IPS-NIHi7 (cell line): Measurements from ENCODE around the gene POU3F2.

Source experiments
- DNase-seq: peaks from one replicate; pipeline ENCODE4 v3.0.0; 2012; ENCODE audit warnings: mixed read lengths; ENCODE audit errors: extremely low spot score

Gene POU3F2

DNA sequence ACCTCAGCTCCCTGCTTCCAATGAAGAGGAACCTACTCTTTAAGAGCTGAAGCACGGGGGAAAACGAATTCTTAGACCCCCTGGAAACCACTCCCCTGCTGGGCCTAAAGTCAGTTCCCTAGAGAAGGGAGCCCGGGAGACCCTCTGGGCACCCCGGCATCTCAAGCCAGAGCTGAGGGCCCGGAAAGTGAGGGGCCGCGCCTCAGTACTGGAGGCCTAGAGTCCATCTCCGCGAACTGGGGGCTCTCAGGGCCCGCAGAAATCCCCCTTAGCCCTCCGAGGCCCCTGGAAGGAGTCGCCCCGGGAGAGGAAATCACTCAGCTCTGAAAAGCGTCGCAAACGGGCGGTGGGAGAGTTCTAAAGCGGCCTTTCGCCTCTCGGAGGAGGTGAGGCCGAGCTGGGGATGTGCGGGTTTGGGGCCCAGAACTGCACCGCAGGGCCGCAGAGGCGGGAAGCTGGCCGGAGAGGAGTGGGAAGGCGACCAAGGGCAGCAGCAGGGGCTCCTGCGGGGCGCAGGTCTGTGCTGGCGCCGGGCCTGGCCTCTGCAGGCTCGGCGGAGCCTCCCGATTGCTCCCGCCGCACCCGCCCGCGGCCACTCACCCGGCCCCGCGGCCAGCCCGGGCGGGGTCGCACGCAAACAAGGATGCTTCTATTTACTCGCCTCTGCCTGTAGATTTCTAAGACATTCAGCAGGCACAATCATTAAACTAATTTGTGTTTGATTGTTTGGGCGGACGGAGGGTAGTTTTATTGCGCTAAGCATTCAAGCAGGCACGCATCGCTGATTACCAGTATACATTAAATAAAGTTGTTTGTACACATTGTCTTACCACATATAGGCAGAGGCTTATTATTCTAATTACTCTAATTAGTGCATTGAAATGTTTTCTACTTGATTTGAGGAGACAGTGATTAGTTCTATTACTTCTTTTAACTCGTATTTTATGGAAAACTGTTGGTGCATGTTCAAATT is 9.2 kb downstream of the POU3F2 start:
- DNase-seq = no peak

GRCh38 chr6:98844244-98845210 is 10.2 kb downstream of the POU3F2 start:
- DNase-seq = no peak

- DNase-seq = peak; percentile 82
Observed at GRCh38 chr6:98845211-98846020, 11.0 kb downstream of the POU3F2 start.

- no peak for DNase-seq
Observed at GRCh38 chr6:98846021-98846380, 11.6 kb downstream of the POU3F2 start.

DNA sequence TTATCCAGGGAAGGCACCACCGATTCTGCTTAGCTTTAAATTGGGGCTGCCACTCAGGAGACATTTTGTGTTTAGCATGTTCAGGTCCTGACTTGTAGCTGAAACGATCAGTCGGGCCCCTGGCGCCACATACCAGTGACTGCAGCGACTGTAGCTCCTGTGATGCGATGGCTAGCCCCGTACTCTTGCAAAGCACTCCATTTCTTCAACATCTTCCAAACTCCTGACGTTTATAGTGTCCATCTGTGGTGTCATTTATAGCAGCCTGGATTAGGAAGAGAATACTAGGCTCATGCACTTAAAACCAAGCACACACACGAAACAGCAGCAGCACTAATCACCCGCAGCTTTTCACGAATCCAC is 13.0 kb downstream of the POU3F2 start:
- DNase-seq = no peak

DNA sequence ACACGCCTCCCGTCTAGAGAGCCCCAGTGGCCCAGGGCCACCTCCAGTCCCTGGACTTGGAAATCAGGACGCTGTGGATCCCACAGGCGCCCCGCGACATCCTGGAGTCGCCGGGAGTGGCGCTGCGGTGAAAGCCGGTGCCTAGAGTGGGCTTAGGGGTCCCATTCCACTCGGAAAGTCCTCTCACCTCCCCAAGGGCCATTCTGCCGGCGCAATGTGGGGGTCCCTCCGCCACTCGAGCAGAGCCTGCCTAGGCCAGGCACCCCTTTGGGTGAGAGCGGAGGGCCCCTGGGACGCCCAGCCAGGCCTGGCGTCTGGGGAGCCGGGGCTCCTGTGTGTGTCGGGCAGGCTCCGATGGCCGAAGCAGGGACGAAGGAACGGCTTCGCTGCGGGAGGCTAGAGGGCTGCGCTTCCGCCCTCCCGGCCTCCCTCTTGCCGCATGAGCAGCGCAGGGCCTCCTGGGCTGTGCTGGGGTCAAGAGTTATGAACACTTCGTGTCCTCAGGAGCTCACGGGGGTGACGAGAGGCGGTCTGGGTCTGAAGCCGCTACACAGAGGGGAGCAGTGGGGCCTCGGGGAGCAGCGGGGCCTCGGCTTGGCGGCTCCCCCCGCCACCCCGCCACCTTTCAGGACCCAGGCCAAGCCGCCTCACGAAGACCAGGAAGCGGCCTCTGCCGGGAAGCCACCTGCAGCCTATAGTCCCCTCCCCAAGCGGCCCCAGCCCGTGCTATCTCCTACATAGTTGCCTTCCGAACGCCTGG is 13.6 kb downstream of the POU3F2 start:
- DNase-seq = no peak

- DNase-seq = no peak
Observed at GRCh38 chr6:98848539-98849242, 14.3 kb downstream of the POU3F2 start.

DNA sequence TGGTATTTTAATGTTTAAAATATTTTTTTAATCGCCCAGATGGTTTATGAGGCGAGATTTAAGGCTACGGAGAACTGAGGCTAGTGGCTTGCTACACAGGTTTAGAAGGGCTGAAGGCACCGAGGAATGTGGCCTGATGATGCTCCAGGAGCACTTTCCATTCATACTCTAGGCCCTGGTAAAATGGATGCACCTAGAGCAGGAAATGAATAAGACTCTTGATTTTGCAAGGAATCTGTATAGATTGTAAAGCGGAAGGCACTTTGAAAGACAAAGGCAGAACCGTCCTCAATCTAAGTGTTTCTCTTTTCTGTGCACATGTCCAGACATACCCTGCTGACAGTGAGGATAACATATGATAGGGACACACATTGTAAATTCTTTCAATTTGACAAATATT is 30.1 kb downstream of the POU3F2 start:
- DNase-seq = no peak

- DNase-seq = no peak
Observed at GRCh38 chr6:98871057-98871456, 36.7 kb downstream of the POU3F2 start.

DNA sequence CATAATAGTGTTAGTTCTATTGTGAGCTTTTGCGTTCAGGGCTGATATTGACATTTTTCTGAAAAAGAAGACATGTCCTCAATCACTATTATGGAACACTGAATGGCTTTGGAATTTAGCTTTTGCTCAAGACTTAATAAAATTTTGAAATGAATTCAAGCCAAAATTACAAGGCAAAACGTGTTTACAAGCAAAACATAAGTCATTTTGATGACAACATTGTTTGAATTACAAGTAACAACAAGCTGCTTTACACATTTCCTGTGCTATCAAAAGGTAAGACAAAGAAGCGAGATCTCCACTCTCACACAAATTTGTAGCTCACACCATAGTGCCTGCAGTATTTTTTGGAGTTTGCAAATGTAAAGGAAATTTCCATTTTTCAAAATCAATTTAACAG is 37.4 kb downstream of the POU3F2 start:
- DNase-seq = no peak

- DNase-seq = no peak
Observed at GRCh38 chr6:98875375-98875774, 41.0 kb downstream of the POU3F2 start.

DNA sequence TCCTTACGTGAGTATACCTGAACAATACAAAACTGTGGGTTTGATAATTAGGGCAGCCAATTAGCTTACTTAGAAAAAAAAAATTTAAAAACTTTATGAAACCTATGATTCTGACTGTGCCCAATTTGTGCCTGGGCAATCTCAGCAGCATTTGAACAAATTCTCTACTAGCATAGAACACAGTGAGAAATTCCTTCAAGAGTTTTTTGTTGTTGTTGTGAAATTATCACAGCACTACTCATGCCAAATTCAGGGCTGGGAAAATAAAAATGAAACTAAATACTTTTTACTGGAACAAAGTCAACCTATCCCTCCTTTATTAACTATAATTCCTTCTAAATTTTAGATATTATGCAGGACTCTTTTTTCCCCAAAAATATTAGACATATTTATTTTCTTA is 42.9 kb downstream of the POU3F2 start:
- no peak for DNase-seq

- DNase-seq = no peak
Observed at GRCh38 chr6:98880486-98880885, 46.1 kb downstream of the POU3F2 start.

DNA sequence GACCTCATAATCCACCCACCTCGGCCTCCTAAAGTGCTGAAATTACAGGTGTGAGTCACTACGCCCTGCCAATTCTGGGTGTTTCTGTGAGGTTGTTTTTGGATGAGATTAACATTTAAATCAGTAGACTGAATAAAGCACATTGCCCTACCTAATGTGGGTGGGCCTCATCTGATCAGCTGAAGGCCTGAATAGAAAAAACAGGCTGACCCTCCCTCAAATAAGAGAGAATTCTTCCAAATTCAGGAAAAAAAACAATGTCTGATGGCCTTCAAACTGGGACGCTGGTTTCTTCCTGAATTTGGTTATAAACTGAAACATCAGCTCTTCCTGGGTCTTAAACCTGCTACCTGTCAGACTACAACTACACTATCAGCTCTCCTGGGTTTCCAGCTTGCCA is 51.0 kb downstream of the POU3F2 start:
- no peak for DNase-seq

- no peak for DNase-seq
Observed at GRCh38 chr6:98887650-98888049, 53.3 kb downstream of the POU3F2 start.
